ENCODE measurements around the gene ERMARD.

GRCh38 chr6:169824021-169824420 lies 72.6 kb downstream of the ERMARD start:
- TF ChIP-seq, protein P1, sequence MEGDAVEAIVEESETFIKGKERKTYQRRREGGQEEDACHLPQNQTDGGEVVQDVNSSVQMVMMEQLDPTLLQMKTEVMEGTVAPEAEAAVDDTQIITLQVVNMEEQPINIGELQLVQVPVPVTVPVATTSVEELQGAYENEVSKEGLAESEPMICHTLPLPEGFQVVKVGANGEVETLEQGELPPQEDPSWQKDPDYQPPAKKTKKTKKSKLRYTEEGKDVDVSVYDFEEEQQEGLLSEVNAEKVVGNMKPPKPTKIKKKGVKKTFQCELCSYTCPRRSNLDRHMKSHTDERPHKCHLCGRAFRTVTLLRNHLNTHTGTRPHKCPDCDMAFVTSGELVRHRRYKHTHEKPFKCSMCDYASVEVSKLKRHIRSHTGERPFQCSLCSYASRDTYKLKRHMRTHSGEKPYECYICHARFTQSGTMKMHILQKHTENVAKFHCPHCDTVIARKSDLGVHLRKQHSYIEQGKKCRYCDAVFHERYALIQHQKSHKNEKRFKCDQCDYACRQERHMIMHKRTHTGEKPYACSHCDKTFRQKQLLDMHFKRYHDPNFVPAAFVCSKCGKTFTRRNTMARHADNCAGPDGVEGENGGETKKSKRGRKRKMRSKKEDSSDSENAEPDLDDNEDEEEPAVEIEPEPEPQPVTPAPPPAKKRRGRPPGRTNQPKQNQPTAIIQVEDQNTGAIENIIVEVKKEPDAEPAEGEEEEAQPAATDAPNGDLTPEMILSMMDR (conservative IDR thresholded peaks at IDR 0.05; ENCODE audit: low read length) = no peak
- TF ChIP-seq EZH2phosphoT487 (IDR thresholded peaks at IDR 0.05; ENCODE audit: borderline replicate concordance) = no peak
